K562 (cell line): Measurements from ENCODE around the gene FAM78A. TPM values are rescaled to one million over a fixed set of nuclear protein-coding genes. Genes with fewer than 3 reads are reported as not detected.

Source experiments
- ATAC-seq: fragments of 200-7000 bp; cut with Tn5 transposase; 3 replicates; pipeline ENCODE4 v1.9.1; 2020; ENCODE audit warnings: moderate library complexity
- BruUV-seq: library from RNA; stranded (reverse); fragments of 400-500 nt; replicated peaks from 2 replicates; lab custom pipeline; 2021; lab: Mats Ljungman, UMichigan
- CTCF ChIA-PET: fragments of 300-600 bp; formaldehyde crosslinking; extraction: SDS; loops from one replicate; lab custom pipeline; 2021; ENCODE audit warnings: low intra/inter-chr PET ratio; lab: Yijun Ruan, JAX
- POLR2A ChIA-PET: fragments of 300-600, 350-650 bp; sonication (Branson Sonifier 250); formaldehyde crosslinking; extraction: SDS; loops from one replicate; lab custom pipeline; 2021; ENCODE audit warnings: antibody characterized with exemption, inconsistent platforms; lab: Yijun Ruan, JAX
- DNase-seq, 4 experiments: peaks; one replicate each; pipeline versions ENCODE4 v3.0.0 to v3.0.0-alpha.2; 2011 to 2018; ENCODE audit warnings: low spot score in 3 of 4, mixed read lengths in 3 of 4; ENCODE audit errors: extremely low read depth in 1 of 4
- FAIRE-seq: peaks from 2 replicates; lab custom pipeline; 2011; peaks lifted over from hg19 to GRCh38; lab: Jason Lieb, UNC
- H2AFZ ChIP-seq: 2 replicates; pipeline ENCODE4 v1.6.0; 2011; ENCODE audit warnings: low read depth, low read length, control low read depth, inconsistent platforms
- H3K27ac ChIP-seq: fragments of 200-600 bp; 3 replicates; pipeline ENCODE4 v1.8.0; 2011; ENCODE audit warnings: low read depth, mild to moderate bottlenecking, control low read depth, inconsistent platforms, low read length, moderate library complexity, mixed read lengths; ENCODE audit errors: extremely low read depth
- H3K27me3 ChIP-seq, 2 experiments: fragments of 300-600 bp in 1 of 2; 2 replicates in 1 of 2; 3 replicates in 1 of 2; pipeline versions ENCODE4 v1.6.0 to v1.8.0; 2011; ENCODE audit warnings: inconsistent platforms in 2 of 2, low read length in 2 of 2, mild to moderate bottlenecking in 1 of 2, mixed read lengths in 1 of 2, moderate library complexity in 1 of 2; ENCODE audit not compliant: control insufficient read depth in 2 of 2, insufficient read depth in 2 of 2
- H3K36me3 ChIP-seq: fragments of 300-600 bp; 3 replicates; pipeline ENCODE4 v1.8.0; 2011; ENCODE audit warnings: mild to moderate bottlenecking, low read length, inconsistent platforms; ENCODE audit not compliant: control insufficient read depth, insufficient read depth
- H3K4me1 ChIP-seq, 2 experiments: fragments of 200-600 bp in 1 of 2; replicated peaks in 1 of 2; 2 replicates in 1 of 2; 3 replicates in 1 of 2; pipeline versions ENCODE4 v1.5.1 to v1.8.0; 2011; ENCODE audit warnings: inconsistent platforms in 2 of 2, low read length in 2 of 2, mild to moderate bottlenecking in 1 of 2, mixed read lengths in 1 of 2, moderate library complexity in 1 of 2; ENCODE audit not compliant: control insufficient read depth in 2 of 2, insufficient read depth in 2 of 2
- H3K4me2 ChIP-seq: 2 replicates; pipeline ENCODE4 v1.6.1; 2011; ENCODE audit warnings: low read length, control low read depth, inconsistent platforms, mixed read lengths; ENCODE audit not compliant: insufficient read depth
- H3K4me3 ChIP-seq: fragments of 200-600 bp; sonication (generic), shearing (Covaris generic); 2 replicates; pipeline ENCODE4 v1.5.1; 2016; ENCODE audit warnings: control low read depth, inconsistent platforms
- H3K79me2 ChIP-seq: fragments of 200-600 bp; 3 replicates; pipeline ENCODE4 v1.8.0; 2011; ENCODE audit warnings: low read length, inconsistent platforms; ENCODE audit not compliant: control insufficient read depth, insufficient read depth
- H3K9ac ChIP-seq, 2 experiments: 2 replicates each; pipeline versions ENCODE4 v1.6.0 to v1.6.1; 2011; ENCODE audit warnings: low read depth in 2 of 2, low read length in 2 of 2, control low read depth in 1 of 2, inconsistent platforms in 1 of 2, mild to moderate bottlenecking in 1 of 2, mixed read lengths in 1 of 2; ENCODE audit not compliant: insufficient read depth in 1 of 2
- H3K9me1 ChIP-seq: one replicate; pipeline ENCODE4 v1.6.0; 2011; ENCODE audit warnings: inconsistent platforms, mild to moderate bottlenecking, low read length, moderate library complexity; ENCODE audit not compliant: control insufficient read depth, insufficient read depth
- H3K9me3 ChIP-seq: replicated peaks from 2 replicates; pipeline ENCODE4 v1.5.1; 2011; ENCODE audit warnings: low read depth, low read length, inconsistent platforms; ENCODE audit not compliant: control insufficient read depth, insufficient read depth
- H4K20me1 ChIP-seq: replicated peaks from 2 replicates; pipeline ENCODE4 v1.6.1; 2011; ENCODE audit warnings: low read length, inconsistent platforms, mixed read lengths; ENCODE audit not compliant: control insufficient read depth, insufficient read depth
- BACH1 ChIP-seq: fragments of 200-800 bp; sonication (Bioruptor generic); IDR thresholded peaks from 2 replicates; pipeline ENCODE4 v1.6.1; 2016; ENCODE audit warnings: missing genetic modification characterization, missing compliant biosample characterization
- C11orf30 ChIP-seq: fragments of 450-650 bp; IDR thresholded peaks from 2 replicates; pipeline ENCODE4 v1.6.1; 2016; ENCODE audit warnings: low read depth, mild to moderate bottlenecking
- CBX2 ChIP-seq: fragments of 200-600 bp; sonication (generic); IDR thresholded peaks from one replicate; pipeline ENCODE4 v1.6.1; 2012; ENCODE audit warnings: mild to moderate bottlenecking, low read length, inconsistent platforms; ENCODE audit not compliant: insufficient read depth, poor library complexity, severe bottlenecking
- CBX8 ChIP-seq: fragments of 200-600 bp; sonication (generic); IDR thresholded peaks from 2 replicates; pipeline ENCODE4 v1.6.1; 2012; ENCODE audit warnings: borderline replicate concordance, mixed run types, low read depth, mild to moderate bottlenecking, moderate library complexity, mixed read lengths, low read length, control low read depth, inconsistent platforms; ENCODE audit not compliant: poor library complexity, severe bottlenecking; ENCODE audit errors: extremely low read depth
- CTBP1 ChIP-seq: fragments of 450-650 bp; IDR thresholded peaks from 2 replicates; pipeline ENCODE4 v1.6.1; 2016; ENCODE audit warnings: borderline replicate concordance
- FOXJ2 ChIP-seq: fragments of 200-800 bp; sonication (Bioruptor generic); IDR thresholded peaks from 2 replicates; pipeline ENCODE4 v1.6.1; 2016; ENCODE audit warnings: missing genetic modification characterization, missing compliant biosample characterization
- HNRNPH1 ChIP-seq: fragments of 200-400 bp; formaldehyde crosslinking; optimal IDR thresholded peaks from 2 replicates; pipeline ENCODE3; 2017; ENCODE audit warnings: low read depth, mild to moderate bottlenecking, low read length, moderate library complexity
- IRF2 ChIP-seq: sonication (generic); formaldehyde crosslinking; IDR thresholded peaks from 2 replicates; pipeline ENCODE4 v1.8.1; 2022; ENCODE audit warnings: mild to moderate bottlenecking, missing genetic modification reagents
- KDM4B ChIP-seq, 2 experiments: fragments of 450-650 bp in 1 of 2; sonication (generic) in 1 of 2; IDR thresholded peaks; 2 replicates each; pipeline ENCODE4 v1.6.1; 2016 to 2017; ENCODE audit warnings: borderline replicate concordance in 2 of 2, antibody characterized with exemption in 1 of 2, low read depth in 1 of 2, mild to moderate bottlenecking in 1 of 2
- L3MBTL2 ChIP-seq: fragments of 450-650 bp; IDR thresholded peaks from 2 replicates; pipeline ENCODE4 v1.6.1; 2016; ENCODE audit warnings: mild to moderate bottlenecking, moderate library complexity
- MTA3 ChIP-seq: fragments of 450-650 bp; formaldehyde crosslinking; IDR thresholded peaks from 2 replicates; pipeline ENCODE4 v1.6.1; 2017; ENCODE audit warnings: mild to moderate bottlenecking, borderline replicate concordance
- SAP30 ChIP-seq: fragments of 200-600 bp; sonication (generic); IDR thresholded peaks from 2 replicates; pipeline ENCODE4 v1.6.1; 2012; ENCODE audit warnings: borderline replicate concordance, low read depth, mild to moderate bottlenecking, moderate library complexity, low read length, control low read depth, inconsistent platforms; ENCODE audit not compliant: insufficient read depth, poor library complexity, severe bottlenecking
- TAF7 ChIP-seq: fragments of 450-650 bp; IDR thresholded peaks from 2 replicates; pipeline ENCODE4 v1.6.1; 2016; ENCODE audit warnings: missing genetic modification characterization, missing compliant biosample characterization
- THAP7 ChIP-seq: fragments of 250-450 bp; sonication (Bioruptor Pico); IDR thresholded peaks from 2 replicates; pipeline ENCODE4 v1.5.0; 2021
- WGBS: fragments of 100-300 bp; shearing (Covaris generic); methylation state at CpG from one replicate; pipeline ENCODE4 v1.1.6; 2016; ENCODE audit warnings: low coverage, mixed read lengths; ENCODE audit not compliant: insufficient coverage; ENCODE audit errors: missing lambda C conversion rate; 5-methylcytosine and 5-hydroxymethylcytosine counted together
- in situ Hi-C: fragments of 300-500 bp; cut with MboI; formaldehyde crosslinking; loops from 4 replicates; pipeline ENCODE4 v1.15.0; 2018; ENCODE audit warnings: inconsistent platforms, mixed read lengths
- intact Hi-C: fragments of 100-400 bp; cut with micrococcal nuclease; formaldehyde crosslinking; loops from 2 replicates; pipeline ENCODE4 v1.14.2; 2022
- polyA plus RNA-seq, 8 experiments: library from polyadenylated mRNA; depleted of rRNA in 4 of 8; stranded (reverse) in 5 of 8; unstranded in 3 of 8; fragments of >200 nt; fragmentation: Nextera tagmentation in 2 of 8; fragmentation: Illumina TruSeq in 1 of 8; extraction: Ambion mirVana in 2 of 8; extraction: Trizol in 1 of 8; gene quantifications; 2 replicates each; pipeline versions ENCODE4 v1.2.1 to v1.2.3, GENCODE V29; 2011 to 2014; ENCODE audit warnings: inconsistent platforms in 1 of 8, missing spikeins in 1 of 8
- total RNA-seq, 7 experiments: library from RNA; depleted of rRNA in 6 of 7; stranded (reverse); fragments of >200 nt in 6 of 7; fragmentation: Illumina TruSeq in 2 of 7; extraction: Trizol in 2 of 7; gene quantifications; 2 replicates each; pipeline versions ENCODE4 v1.2.1 to v1.2.3, GENCODE V29; 2011 to 2021; ENCODE audit warnings: low replicate concordance in 1 of 7
- TF ChIP-seq, protein P1 (sequence below): IDR thresholded peaks from 2 replicates; pipeline ENCODE4 v1.6.1; 2012; ENCODE audit warnings: low read depth, low read length, improper control_type of control experiment, borderline replicate concordance

Gene FAM78A
- total and polyA plus RNA-seq, 9 of the 15 experiments (the other 6 are each of a cell fraction or from before 2014, with no cell fraction given) = 0.56 to 103 (median 55.2) TPM

GRCh38 chr9:131217331-131218031 lies 58.8 kb downstream of the FAM78A start:
- no peak for ATAC-seq
- DNase-seq = no peak
- no peaks in the 10 kb centered on the region for H3K9me3 ChIP-seq
- 78% methylated on average over 6 of the region's 6 CpGs for WGBS
- TF ChIP-seq CBX2 = no peak
- TF ChIP-seq C11orf30 = no peak
- TF ChIP-seq FOXJ2 (tag) = no peak
- no peak for TF ChIP-seq IRF2
- TF ChIP-seq MTA3 = no peak
- TF ChIP-seq CTBP1 = no peak
- TF ChIP-seq CBX8 = no peak
- TF ChIP-seq KDM4B (IDR thresholded peaks at IDR 0.05; ENCODE audit: borderline replicate concordance in 2 of 2, low read depth in 1 of 2) = no peak
- TF ChIP-seq TAF7 (tag) = no peak
- no peak for TF ChIP-seq HNRNPH1
- no peak for TF ChIP-seq L3MBTL2
- no peak for TF ChIP-seq THAP7 (CRISPR knock-in tag)
- TF ChIP-seq BACH1 = no peak
- TF ChIP-seq, protein P1, sequence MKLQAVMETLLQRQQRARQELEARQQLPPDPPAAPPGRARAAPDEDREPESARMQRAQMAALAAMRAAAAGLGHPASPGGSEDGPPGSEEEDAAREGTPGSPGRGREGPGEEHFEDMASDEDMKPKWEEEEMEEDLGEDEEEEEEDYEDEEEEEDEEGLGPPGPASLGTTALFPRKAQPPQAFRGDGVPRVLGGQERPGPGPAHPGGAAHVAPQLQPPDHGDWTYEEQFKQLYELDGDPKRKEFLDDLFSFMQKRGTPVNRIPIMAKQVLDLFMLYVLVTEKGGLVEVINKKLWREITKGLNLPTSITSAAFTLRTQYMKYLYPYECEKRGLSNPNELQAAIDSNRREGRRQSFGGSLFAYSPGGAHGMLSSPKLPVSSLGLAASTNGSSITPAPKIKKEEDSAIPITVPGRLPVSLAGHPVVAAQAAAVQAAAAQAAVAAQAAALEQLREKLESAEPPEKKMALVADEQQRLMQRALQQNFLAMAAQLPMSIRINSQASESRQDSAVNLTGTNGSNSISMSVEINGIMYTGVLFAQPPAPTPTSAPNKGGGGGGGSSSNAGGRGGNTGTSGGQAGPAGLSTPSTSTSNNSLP = no peak
- no peak for TF ChIP-seq SAP30
- H3K36me3 ChIP-seq = peaks cover 88% of the 10 kb centered on the region
- in situ Hi-C loops = loop anchor here (10.0 kb wide), 1 partner anchor 117 kb away; no protein-coding TSS in a partner anchor
- no TSS peak for BruUV-seq
- no peaks in the 10 kb centered on the region; the same call in 1 of the 2 replicates for H4K20me1 ChIP-seq
- no peak for FAIRE-seq
- H3K4me1 ChIP-seq = peaks cover 0 to 16% of the 10 kb centered on the region in 2 experiments; a peak in 3 of 5 replicates
- no peak overlapping the region for H3K27ac ChIP-seq
- no peak overlapping the region for H2AFZ ChIP-seq
- H3K4me3 ChIP-seq = no peak overlapping the region
- no peaks in the 10 kb centered on the region for H3K79me2 ChIP-seq
- H3K9ac ChIP-seq = no peak overlapping the region
- ChIA-PET CTCF (no interaction called here), POLR2A (interaction anchor here (0.6 to 11.5 kb wide), 8 partner anchors 10 to 42 kb away, joined by 3 to 156 read pairs (median 4); no protein-coding TSS in a partner anchor)
- H3K27me3 ChIP-seq = no peaks in the 10 kb centered on the region
- intact Hi-C loops = no loop called here
- H3K4me2 ChIP-seq = no peak overlapping the region
- peaks cover 4% of the 10 kb centered on the region for H3K9me1 ChIP-seq
